NOMO-1 treated with dmso at 0.1 percent for 144 hours (cell line): ENCODE measurements around the gene CSTA.
A peak's percentile ranks its signal among the peaks of the same experiment; 100 is the strongest.

ENCODE experiments used
- DNase-seq: peaks from one replicate; lab custom pipeline; 2025; ENCODE audit not compliant: unreplicated experiment; lab: John Stamatoyannopoulos, UW

CSTA gene, protein sequence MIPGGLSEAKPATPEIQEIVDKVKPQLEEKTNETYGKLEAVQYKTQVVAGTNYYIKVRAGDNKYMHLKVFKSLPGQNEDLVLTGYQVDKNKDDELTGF

GRCh38 chr3:122324871-122325323, at the start of gene CSTA:
CSTA (plus strand) TSS chr3:122325248; CDS start chr3:122325293, 45 bp downstream.
- DNase-seq = peak; percentile 42

- DNase-seq = no peak
Observed at GRCh38 chr3:122281891-122282290, 43.2 kb upstream of the CSTA start.

- DNase-seq = no peak
Observed at GRCh38 chr3:122283796-122284445, 41.1 kb upstream of the CSTA start.

DNA sequence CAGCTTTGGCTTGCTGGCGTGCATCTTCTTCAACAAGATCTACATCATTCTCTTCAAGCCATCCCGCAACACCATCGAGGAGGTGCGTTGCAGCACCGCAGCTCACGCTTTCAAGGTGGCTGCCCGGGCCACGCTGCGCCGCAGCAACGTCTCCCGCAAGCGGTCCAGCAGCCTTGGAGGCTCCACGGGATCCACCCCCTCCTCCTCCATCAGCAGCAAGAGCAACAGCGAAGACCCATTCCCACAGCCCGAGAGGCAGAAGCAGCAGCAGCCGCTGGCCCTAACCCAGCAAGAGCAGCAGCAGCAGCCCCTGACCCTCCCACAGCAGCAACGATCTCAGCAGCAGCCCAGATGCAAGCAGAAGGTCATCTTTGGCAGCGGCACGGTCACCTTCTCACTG, 40.6 kb upstream of the CSTA start:
- no peak for DNase-seq

DNA sequence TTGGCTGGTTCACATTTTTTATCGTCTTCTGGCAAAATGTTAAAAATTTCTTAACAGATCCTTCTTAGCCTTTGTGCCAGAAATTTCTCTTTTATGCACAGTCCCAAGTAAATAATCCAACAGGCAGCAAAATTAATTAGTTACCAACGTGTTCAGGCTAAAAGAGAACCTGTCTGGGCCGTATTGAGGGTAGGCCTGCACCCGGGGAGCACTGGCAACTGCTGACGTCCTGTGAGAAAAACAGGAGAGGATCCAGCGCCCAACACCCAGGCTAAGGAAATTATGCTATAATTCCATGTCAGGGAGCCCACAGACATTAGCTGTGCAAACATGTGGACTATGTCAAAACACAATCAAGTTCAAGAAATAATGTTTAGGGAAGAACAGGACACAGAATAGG, 30.7 kb upstream of the CSTA start:
- DNase-seq = no peak

GRCh38 chr3:122295266-122296062, 29.6 kb upstream of the CSTA start:
- peak; percentile 86 for DNase-seq

DNA sequence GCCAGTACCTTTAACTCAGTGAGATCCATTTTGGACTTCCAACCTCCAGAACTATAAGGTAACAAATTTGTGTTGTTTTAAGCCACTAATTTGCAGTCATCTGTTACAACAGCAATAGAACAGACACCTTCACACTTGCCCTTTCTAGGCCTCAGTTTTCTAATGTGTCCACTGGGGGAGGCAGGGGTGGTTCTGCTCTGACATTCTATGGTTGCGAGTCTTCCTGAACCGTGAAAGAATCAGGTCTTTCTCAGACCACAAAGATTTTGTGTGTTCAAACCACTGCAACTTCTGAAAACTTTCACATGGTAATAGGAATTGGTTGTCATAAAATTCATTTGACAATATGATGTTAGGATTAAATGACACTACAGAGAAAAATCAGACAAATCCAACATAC, 26.8 kb upstream of the CSTA start:
- no peak for DNase-seq

DNA sequence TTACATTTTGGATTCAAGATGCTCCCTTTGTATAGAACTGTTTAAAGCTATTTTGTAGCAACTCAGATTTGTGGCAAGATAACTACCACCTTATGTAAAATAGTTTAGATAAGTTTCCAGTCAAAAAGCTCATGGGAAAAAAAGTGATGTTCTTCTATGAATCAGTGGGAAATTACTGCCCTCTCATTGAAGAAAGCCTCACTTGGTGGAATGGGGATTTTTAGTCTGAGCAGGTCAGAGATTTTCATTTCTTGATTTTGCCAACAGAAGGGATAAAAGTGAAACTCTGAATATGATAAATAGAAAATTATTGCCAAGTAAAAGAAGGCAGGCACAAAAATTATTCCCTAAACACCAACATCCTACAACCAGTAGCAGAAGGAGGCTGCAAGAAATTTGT, 25.8 kb upstream of the CSTA start:
- no peak for DNase-seq

GRCh38 chr3:122299872-122300460, 25.1 kb upstream of the CSTA start:
- peak; percentile 34 for DNase-seq

DNA sequence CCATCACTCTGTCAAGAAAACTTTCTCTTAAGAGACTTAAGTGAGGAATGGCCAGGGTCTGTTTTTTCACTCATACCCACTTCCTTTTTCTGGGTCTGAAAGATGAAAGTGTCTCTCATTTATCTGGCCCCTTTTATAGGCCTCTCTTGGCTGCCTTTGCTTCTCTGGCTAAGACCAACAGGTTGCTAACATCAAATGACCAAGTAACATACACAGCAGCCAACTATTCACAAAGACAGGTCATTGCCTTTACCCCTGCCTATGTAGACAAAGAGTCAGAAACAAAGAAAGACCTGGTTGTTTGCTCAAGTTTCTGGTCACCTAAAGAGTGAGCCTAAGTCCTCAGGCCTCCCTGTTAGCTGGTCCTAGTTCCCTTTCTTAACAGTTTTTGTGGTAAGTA, 24.0 kb upstream of the CSTA start:
- peak; percentile 26 for DNase-seq

DNA sequence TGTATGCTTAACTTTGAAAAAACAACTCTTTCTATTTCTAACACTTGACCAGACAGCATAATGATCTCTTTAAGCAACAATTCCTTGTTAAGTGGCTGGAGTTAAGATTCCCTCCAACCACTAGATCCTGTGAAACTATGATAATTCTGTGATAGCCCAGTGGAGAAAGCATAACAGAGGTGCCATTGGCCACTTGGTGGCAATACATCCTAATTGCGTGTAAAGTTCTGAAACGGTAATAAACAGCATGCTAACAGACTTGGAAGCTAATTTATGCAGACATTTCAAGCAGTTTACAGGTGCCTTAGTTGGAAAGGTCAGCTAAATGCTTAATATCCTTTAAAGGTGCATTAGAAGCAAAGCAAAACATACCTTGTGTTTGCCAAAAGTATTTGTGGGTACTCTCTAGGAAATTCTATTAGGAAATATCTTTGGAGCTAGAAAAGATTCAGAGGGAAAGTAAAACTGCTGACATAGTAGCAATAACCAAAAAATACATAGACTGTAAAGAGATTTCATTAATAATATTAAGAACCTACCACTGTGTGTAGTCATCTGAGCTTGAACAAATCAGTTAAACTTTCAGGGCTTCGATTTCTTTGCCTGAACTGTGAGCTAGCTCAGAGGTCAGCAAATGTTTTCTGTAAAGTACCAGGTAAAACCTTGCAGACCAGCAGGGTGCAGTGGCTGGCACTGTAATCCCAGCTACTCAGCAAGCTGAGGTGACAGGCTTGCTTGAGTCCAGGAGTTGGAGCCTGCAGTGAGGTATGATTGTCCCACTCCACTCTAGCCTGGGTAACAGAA, 19.0 kb upstream of the CSTA start:
- DNase-seq = no peak

DNA sequence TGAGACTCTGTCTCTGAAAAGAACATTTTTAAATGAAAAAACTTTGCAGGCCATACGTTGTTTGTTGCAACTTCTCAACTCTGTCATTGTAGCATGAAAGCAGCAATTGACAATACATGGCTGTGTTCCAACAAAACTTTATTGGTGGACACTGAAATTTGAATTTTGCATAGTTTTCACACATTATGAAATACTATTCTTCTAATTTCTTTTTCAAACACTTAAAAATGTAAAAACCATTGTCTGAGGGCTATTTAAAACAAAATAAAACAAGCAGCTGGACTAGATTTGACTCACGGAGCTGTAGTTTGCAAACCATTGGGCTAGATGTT, 18.5 kb upstream of the CSTA start:
- DNase-seq = no peak

DNA sequence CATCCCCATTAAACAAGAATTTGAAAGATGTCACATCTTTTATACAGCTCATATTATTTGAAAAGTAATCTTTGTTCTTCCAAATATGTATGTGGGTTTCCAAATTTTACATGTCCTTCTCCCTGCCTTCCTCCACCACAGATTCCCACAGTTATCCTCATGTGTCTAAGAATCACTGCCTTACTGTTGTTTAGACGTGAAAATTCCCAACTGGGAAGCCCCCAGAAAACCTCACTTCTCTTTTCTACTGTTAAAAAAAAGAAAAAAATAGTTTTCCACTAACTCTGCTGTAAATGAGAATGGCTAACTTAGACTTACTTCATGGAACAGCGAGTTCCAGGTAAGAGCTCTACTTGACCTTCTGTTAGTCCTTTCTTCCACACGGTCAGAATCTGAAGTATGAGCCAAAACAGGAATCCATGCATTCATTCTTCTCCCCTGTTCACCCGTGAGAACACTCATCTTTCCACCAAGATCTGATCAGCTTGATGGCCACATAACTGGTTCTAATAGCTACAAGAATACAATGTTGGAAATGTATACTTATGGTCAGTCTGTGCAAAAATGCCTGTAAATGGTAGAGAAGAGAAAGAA, 17.9 kb upstream of the CSTA start:
- no peak for DNase-seq

DNA sequence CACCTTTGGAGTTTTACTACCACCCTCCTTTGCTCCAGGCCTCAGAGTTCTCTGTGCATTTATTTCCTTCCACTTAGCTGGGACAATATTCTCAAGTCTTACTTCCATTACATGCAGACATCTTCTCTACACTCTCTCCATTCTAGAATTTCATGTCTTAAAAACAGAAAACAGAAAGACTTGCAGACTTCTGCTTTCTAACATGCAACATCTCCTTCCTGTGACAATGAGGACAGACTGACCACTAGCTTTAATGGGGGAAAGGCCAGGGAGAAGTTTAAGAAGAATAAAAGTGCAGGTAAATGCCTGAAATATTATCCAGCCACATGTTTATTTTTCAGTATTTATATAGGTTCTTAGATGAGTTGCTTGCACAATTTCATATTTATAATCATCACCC, 17.1 kb upstream of the CSTA start:
- peak; percentile 26 for DNase-seq

DNA sequence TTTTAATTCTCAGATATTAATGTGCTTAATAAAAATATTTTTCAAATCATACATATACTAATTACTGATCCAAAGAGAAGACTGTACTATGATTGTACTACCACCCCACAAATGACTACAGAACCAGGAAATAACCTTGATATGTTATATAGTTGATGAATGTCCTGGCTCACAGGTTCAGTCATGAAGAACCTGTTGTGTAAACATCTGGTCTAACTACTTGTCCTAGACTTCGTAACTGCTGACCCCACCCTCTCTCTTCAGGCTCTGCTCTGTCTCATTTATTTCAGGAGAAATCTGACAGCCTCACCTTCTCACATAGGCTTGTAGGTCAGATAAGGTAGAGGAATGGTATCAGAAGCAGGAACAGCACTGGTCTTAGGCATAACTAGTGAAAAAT, 14.7 kb upstream of the CSTA start:
- no peak for DNase-seq

DNA sequence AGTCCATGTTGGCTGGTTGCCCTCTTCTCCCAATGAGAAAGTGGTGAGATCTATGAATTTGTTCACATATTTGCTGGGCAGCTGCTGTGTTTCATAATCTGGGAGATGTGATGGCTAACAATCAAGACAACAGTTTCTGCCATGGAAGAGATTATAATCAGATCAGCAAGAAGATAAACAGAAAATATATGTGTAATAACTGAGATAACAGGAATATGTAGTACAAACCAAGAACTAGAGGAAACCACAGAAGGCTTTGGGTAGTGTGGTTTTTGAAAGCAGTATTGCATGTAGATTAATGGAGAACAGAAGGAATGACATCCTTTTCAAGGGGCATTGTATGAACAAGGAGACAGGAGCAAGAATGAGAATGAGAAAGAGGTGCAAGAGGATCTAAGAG, 12.2 kb upstream of the CSTA start:
- no peak for DNase-seq

GRCh38 chr3:122313281-122313680, 11.8 kb upstream of the CSTA start:
- no peak for DNase-seq

DNA sequence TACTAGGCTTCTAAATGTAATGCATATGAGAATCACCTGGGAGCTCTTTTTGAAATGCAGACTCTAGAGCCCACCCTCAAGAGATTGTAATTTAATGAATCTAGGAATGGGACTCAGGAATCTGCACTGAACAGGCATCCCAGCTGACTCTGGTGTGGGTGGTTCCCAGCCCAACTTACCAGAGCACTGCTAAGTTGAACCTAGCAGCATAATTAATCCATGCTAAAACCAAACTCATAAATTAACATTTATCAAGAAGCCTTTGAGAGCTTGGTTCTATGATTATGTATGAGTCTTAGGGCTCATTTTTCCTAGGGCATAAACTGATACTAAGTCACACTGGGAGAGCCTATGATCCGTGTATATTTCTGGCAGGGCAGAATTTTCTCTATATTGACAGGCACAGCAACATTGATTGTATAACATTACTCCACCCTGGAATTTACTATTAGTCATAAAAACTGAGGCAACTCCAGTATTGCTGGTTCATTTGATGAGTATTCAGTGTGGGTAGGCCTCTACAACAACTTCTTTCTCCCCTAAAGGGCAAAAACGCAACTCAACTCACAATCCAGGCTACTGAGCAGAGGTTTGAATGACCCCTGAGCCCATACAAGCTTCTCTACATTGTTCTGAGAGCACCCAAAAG, 10.7 kb upstream of the CSTA start:
- DNase-seq = no peak

DNA sequence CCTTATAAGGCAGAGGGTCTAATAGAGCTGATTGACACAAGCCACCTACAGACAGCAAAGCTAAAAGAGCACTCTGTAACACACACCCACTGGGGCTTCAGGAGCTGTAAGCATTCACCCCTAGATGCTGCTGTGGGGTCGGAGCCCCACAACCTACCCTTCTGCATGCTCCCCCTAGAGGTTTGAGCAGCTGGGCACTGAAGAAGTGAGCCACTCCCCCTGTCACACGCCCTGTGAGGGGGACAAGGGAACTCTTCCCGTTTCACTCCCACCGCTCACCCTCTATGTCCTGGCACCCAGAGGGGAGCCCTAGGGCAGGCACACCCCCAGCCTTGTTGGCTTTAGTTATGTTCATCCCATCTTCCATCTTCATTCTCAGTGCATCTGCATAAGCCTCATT, 9.4 kb upstream of the CSTA start:
- no peak for DNase-seq

DNA sequence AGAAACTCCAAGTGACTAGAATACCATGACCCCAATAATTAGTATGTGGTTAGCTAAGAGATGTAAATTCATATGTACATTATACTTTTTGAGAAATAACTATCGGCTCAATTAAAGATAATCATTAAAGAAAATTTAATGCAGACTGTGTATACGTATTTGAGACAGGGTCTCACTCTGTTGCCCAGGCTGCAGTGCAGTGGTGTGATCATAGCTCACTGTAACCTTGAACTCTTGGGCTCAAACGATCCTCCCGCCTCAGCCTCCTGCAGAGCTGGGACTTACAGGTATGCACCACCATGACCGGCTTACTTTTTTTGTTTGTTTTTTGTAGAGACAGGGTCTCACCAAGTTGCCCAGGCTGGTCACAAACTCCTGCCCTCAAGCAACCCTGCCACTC, 8.7 kb upstream of the CSTA start:
- no peak for DNase-seq
